NCI-H2196 treated with DMSO at 0.1 percent for 48 hours (cell line): ENCODE data around the gene LRRC4C.
"Not testable (repeated sequence)": the region's sequence is repeated elsewhere in the genome, so short reads cannot be mapped to it uniquely, and the experiment has no call there.

Experiments used
- DNase-seq: peaks from one replicate; lab custom pipeline; 2025; ENCODE audit not compliant: unreplicated experiment; lab: John Stamatoyannopoulos, UW

Gene LRRC4C

GRCh38 chr11:40188848-40189247 is 1270.6 kb downstream of the LRRC4C start:
- no peak for DNase-seq

DNA sequence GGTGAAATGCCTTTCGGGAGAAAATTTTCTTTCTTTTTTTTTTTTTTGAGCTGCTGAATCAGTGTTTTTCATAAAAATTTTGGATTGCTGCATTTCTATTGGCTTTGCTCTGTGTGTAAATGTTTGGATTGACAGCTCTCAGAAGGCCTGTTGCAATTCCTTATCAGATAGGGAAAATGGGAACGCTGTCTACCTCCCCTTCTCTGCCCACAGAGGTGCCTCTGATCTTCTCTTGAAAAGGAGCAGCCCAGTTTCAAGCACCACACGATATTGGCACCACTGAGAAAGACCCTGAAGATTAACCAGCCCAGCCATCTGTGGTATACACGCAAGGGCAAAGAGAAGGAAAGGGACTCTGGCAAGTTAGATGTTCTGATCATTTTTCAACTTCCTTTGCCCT is 1272.2 kb downstream of the LRRC4C start:
- DNase-seq: no peak

- DNase-seq: no peak
Measured at GRCh38 chr11:40186437-40187263, 1272.8 kb downstream of the LRRC4C start.

DNA sequence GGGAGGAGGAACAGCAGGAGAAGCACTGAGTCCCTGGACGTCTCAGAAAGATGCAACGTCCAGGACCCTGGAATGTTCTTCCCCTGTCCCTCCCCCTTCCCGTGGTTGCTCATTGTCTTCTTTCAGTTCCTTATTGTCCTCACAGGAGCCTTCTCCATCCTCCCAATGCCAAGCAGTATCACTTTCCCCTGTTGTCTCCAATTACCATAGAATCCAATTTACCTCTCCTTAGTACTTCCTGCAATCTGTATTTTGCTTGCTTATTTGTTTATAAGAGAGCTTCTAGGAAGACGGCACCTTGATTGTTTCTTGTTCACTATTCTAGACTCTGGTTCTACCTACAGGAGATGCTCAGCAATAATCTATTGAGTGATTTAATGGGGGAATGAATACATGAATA is 1273.7 kb downstream of the LRRC4C start:
- DNase-seq: no peak

DNA sequence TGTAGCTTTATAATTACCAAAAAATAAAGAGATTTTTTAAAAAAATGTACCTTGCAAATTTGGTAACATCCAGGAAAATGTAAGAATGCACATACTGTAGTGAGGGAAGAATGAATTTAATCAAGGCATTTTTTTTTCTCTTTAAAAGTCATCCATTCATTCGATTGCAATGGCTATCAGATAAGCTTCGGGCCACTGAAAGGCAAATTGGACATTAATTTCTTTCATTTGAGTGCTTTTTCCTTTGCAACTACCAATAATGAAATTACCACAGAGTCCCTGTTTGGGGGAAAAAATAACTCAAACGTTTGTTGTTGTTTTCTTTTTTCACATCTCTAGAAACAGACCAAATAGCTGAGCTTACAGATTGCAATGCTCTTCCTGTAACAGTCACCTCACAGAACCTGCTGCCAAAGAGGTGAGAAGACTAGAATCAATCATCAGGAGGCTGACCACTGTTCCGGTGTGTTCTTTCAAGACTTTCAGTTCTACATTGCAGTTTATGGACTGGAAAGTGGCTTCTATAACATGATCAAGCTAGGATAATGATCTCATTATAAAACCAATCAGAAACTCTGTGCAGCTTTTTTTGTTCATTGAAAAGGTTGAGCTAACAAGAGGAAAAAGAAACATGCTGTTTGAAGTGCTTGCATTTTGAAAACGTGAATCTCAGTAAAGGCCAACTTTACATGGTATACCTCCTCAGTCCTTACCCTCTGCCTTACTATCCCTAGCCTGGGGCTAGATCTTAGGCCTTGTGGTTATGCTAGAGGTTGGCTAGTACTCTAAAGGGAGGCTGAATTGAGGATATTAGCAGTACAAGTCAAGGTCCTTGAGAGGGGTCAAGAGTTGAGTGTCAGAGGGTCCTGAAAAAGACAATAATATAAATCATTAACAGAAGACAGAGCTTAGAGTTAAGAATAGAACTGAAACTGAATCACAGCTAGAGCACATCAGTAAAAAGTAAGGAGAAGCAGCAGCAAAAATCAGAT is 1276.1 kb downstream of the LRRC4C start:
- no peak for DNase-seq

GRCh38 chr11:40179541-40179940 is 1279.9 kb downstream of the LRRC4C start:
- no peak for DNase-seq

DNA sequence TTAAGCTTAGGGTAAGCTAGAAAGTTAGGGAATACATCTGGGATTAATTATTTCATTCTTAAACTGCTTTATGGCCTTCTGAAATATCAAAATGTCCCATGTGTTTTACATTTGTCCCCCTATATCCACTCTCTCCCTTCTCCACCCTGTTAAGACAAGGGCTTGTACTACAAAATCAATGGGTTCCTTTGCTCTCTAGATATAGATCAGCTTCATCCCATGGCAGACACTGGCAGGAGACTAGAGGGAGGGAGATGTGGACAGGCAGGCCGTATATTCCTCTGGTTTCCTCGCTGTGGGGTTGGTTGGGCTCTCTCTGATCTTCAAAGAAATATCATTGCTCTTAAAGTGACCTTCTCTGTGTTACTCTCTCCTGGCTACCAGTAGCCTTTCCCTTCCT is 1281.0 kb downstream of the LRRC4C start:
- DNase-seq: no peak

GRCh38 chr11:40175980-40176379 is 1283.5 kb downstream of the LRRC4C start:
- DNase-seq: no peak

- no peak for DNase-seq
Measured at GRCh38 chr11:40170078-40170477, 1289.4 kb downstream of the LRRC4C start.

- DNase-seq: no peak
Measured at GRCh38 chr11:40168414-40168813, 1291.0 kb downstream of the LRRC4C start.

DNA sequence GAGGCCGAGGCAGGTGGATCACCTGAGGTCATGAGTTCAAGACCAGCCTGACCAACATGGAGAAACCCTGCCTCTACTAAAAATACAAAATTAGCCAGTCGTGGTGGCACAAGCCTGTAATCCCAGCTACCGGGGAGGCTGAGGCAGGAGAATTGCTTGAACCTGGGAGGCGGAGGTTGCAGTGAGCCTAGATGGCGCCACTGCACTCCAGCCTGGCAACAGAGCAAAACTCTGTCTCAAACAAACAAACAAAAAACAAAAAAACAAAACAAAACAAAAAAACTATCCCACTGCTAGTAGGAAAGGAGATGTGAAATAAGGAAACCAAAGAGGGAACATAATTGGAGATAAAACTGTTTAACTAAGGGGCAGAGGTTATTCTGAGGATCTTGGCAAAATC is 1291.6 kb downstream of the LRRC4C start:
- DNase-seq: not testable (repeated sequence)

- no peak for DNase-seq
Measured at GRCh38 chr11:40166892-40167291, 1292.6 kb downstream of the LRRC4C start.

- no peak for DNase-seq
Measured at GRCh38 chr11:40162901-40163883, 1296.3 kb downstream of the LRRC4C start.

- no peak for DNase-seq
Measured at GRCh38 chr11:40161854-40162410, 1297.5 kb downstream of the LRRC4C start.

- no peak for DNase-seq
Measured at GRCh38 chr11:40160418-40160817, 1299.0 kb downstream of the LRRC4C start.

- DNase-seq: no peak
Measured at GRCh38 chr11:40149721-40150120, 1309.7 kb downstream of the LRRC4C start.

DNA sequence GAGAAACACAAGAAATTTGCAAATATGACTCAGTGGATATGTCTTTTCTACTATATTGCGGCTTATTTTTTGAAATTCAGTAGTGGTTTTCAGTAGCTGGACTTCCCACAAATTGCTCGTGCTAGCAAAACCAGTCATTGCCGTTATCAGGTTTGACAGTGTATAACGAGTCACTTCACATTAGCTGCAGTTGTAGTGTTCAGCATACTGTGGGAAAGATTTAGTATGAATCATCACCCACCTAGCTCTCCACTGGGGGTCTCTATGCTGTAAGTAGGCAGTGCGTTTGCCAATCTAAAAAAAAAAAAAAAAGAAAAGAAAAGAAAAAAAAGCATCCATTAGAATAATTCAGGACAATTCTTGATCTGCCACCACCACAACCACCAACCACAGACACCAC is 1318.9 kb downstream of the LRRC4C start:
- DNase-seq: no peak

- DNase-seq: no peak
Measured at GRCh38 chr11:40139536-40139935, 1319.9 kb downstream of the LRRC4C start.

DNA sequence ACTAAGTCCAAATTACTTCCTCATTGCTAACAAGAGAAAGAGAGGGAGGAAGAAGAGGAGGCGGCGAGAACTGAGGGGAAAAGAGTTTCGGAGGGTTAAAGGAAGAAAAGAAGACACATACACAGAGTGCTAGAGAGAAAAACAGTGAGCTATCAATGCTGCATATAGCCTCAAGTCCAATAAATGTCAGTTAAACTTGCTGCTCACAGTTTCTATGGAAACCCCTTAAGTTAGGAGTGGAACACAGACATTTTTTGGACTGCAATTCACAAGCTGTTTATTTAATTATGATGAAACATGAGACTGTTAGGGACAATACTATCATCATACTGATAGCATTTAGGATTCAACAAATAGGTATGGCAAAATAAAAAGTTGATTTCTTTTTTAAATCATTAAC is 1320.4 kb downstream of the LRRC4C start:
- DNase-seq: no peak

GRCh38 chr11:40134820-40135570 is 1324.5 kb downstream of the LRRC4C start:
- DNase-seq: no peak
